SK-N-SH (cell line): Measurements from ENCODE around the gene RIMOC1. TPM values are rescaled to one million over a fixed set of nuclear protein-coding genes. Genes with fewer than 3 reads are reported as not detected.

Experiments
- CTCF ChIA-PET: fragments of 300-600, 350-600 bp; formaldehyde crosslinking; extraction: SDS; loops from one replicate; lab custom pipeline; 2021; lab: Yijun Ruan, JAX
- POLR2A ChIA-PET: fragments of 350-600 bp; sonication (Branson Sonifier 250); formaldehyde crosslinking; extraction: SDS; loops from one replicate; lab custom pipeline; 2020; ENCODE audit warnings: antibody characterized with exemption, inconsistent platforms; lab: Yijun Ruan, JAX
- DNase-seq: peaks from one replicate; pipeline ENCODE4 v3.0.0; 2012
- H2AFZ ChIP-seq: fragments of 200-600 bp; sonication (generic); 2 replicates; pipeline ENCODE4 v1.8.1; 2016; ENCODE audit warnings: antibody characterized with exemption, mild to moderate bottlenecking, low read depth
- H3F3A ChIP-seq: fragments of 200-600 bp; sonication (generic); replicated peaks from 2 replicates; pipeline ENCODE3; 2016; ENCODE audit warnings: antibody characterized with exemption, mild to moderate bottlenecking; ENCODE audit not compliant: insufficient read depth
- H3K27ac ChIP-seq, 2 experiments: fragments of 200-500 bp in 1 of 2; fragments of 200-600 bp in 1 of 2; sonication (Bioruptor generic) in 1 of 2; sonication (generic), shearing (Covaris generic) in 1 of 2; 2 replicates each; pipeline versions ENCODE4 v1.5.1 to v1.6.1; 2014 to 2016; ENCODE audit warnings: low read depth in 2 of 2, inconsistent platforms in 1 of 2, low read length in 1 of 2, mild to moderate bottlenecking in 1 of 2, mixed read lengths in 1 of 2
- H3K27me3 ChIP-seq: fragments of 200-600 bp; sonication (generic), shearing (Covaris generic); 2 replicates; pipeline ENCODE4 v1.6.1; 2016; ENCODE audit warnings: mixed run types; ENCODE audit not compliant: insufficient read depth
- H3K36me3 ChIP-seq, 2 experiments: fragments of 200-500 bp in 1 of 2; fragments of 200-600 bp in 1 of 2; sonication (Bioruptor generic) in 1 of 2; sonication (generic) in 1 of 2; replicated peaks in 1 of 2; 2 replicates each; pipeline versions ENCODE3 to v1.5.1; 2014 to 2016; ENCODE audit warnings: low read length in 1 of 2, mild to moderate bottlenecking in 1 of 2; ENCODE audit not compliant: insufficient read depth in 2 of 2, control insufficient read depth in 1 of 2
- H3K4me1 ChIP-seq, 2 experiments: fragments of 200-500 bp in 1 of 2; fragments of 200-600 bp in 1 of 2; sonication (Bioruptor generic) in 1 of 2; sonication (generic), shearing (Covaris generic) in 1 of 2; 2 replicates each; pipeline versions ENCODE4 v1.5.1 to v1.6.1; 2014 to 2016; ENCODE audit warnings: low read depth in 1 of 2, low read length in 1 of 2, mixed run types in 1 of 2; ENCODE audit not compliant: insufficient read depth in 2 of 2, control insufficient read depth in 1 of 2
- H3K4me2 ChIP-seq: fragments of 200-600 bp; sonication (generic), shearing (Covaris generic); 2 replicates; pipeline ENCODE4 v1.6.1; 2017; ENCODE audit warnings: mixed run types
- H3K4me3 ChIP-seq, 2 experiments: fragments of 200-500 bp in 1 of 2; fragments of 200-600 bp in 1 of 2; sonication (Bioruptor generic) in 1 of 2; sonication (generic), shearing (Covaris generic) in 1 of 2; 2 replicates each; pipeline versions ENCODE4 v1.5.1 to v1.8.1; 2014 to 2016; ENCODE audit warnings: low read depth in 2 of 2, inconsistent platforms in 1 of 2, low read length in 1 of 2, mild to moderate bottlenecking in 1 of 2, mixed read lengths in 1 of 2, moderate library complexity in 1 of 2
- H3K79me2 ChIP-seq: fragments of 200-600 bp; sonication (generic); 2 replicates; pipeline ENCODE4 v1.8.1; 2017; ENCODE audit warnings: mild to moderate bottlenecking; ENCODE audit not compliant: insufficient read depth
- H3K9ac ChIP-seq: fragments of 200-600 bp; sonication (generic); 2 replicates; pipeline ENCODE4 v1.6.1; 2017; ENCODE audit warnings: mixed run types
- H3K9me2 ChIP-seq: fragments of 200-600 bp; sonication (generic); 2 replicates; pipeline ENCODE4 v1.6.1; 2017; ENCODE audit warnings: mixed run types
- H3K9me3 ChIP-seq: fragments of 200-600 bp; sonication (generic); 2 replicates; pipeline ENCODE4 v1.6.1; 2017; ENCODE audit warnings: mixed run types, mild to moderate bottlenecking, moderate library complexity
- H4K20me1 ChIP-seq: fragments of 200-600 bp; sonication (generic); 2 replicates; pipeline ENCODE4 v1.6.1; 2017; ENCODE audit warnings: mild to moderate bottlenecking, mixed run types; ENCODE audit not compliant: insufficient read depth
- EP300 ChIP-seq, 2 experiments: IDR thresholded peaks; 2 replicates each; pipeline versions ENCODE4 v1.4.0 to v1.6.1; 2012; ENCODE audit warnings: borderline replicate concordance in 1 of 2, low read depth in 1 of 2, low read length in 1 of 2
- EZH2phosphoT487 ChIP-seq: fragments of 200-600 bp; sonication (generic); IDR thresholded peaks from 2 replicates; pipeline ENCODE4 v1.6.1; 2017; ENCODE audit warnings: low read depth, mixed run types, mild to moderate bottlenecking, antibody characterized with exemption, moderate library complexity, borderline replicate concordance
- FOSL2 ChIP-seq: IDR thresholded peaks from 2 replicates; pipeline ENCODE4 v1.4.0; 2012; ENCODE audit warnings: low read depth, mild to moderate bottlenecking, moderate library complexity, borderline replicate concordance
- FOXJ3 ChIP-seq: sonication (generic); formaldehyde crosslinking; IDR thresholded peaks from 2 replicates; pipeline ENCODE4 v1.5.1; 2020; ENCODE audit warnings: mild to moderate bottlenecking, missing genetic modification reagents
- GABPA ChIP-seq: IDR thresholded peaks from 2 replicates; pipeline ENCODE4 v1.4.0; 2012; ENCODE audit warnings: low read depth, mild to moderate bottlenecking
- GATA2 ChIP-seq: sonication (generic); formaldehyde crosslinking; IDR thresholded peaks from 2 replicates; pipeline ENCODE4 v1.5.0; 2020; ENCODE audit warnings: mild to moderate bottlenecking, missing genetic modification reagents
- IRF3 ChIP-seq: fragments of 150-350 bp; IDR thresholded peaks from 2 replicates; pipeline ENCODE4 v1.6.1; 2016; ENCODE audit warnings: mild to moderate bottlenecking, low read depth, low read length
- JUND ChIP-seq: IDR thresholded peaks from 2 replicates; pipeline ENCODE4 v1.4.0; 2012
- MEF2A ChIP-seq: IDR thresholded peaks from 2 replicates; pipeline ENCODE4 v1.4.0; 2012; ENCODE audit warnings: low read depth, borderline replicate concordance
- NRF1 ChIP-seq: IDR thresholded peaks from 2 replicates; pipeline ENCODE4 v1.6.1; 2012; ENCODE audit warnings: low read depth, mild to moderate bottlenecking, low read length
- PBX3 ChIP-seq: IDR thresholded peaks from 2 replicates; pipeline ENCODE4; 2012
- POLR2AphosphoS5 ChIP-seq: IDR thresholded peaks from 2 replicates; pipeline ENCODE4 v1.6.1; 2012; ENCODE audit warnings: low read depth, low read length
- RCOR1 ChIP-seq: fragments of 150-350 bp; IDR thresholded peaks from 2 replicates; pipeline ENCODE4 v1.6.1; 2017; ENCODE audit warnings: antibody characterized with exemption, low read length
- REST ChIP-seq: IDR thresholded peaks from 2 replicates; pipeline ENCODE4 v1.6.1; 2012; ENCODE audit warnings: mild to moderate bottlenecking, low read depth, low read length, moderate library complexity
- RFX5 ChIP-seq: IDR thresholded peaks from 2 replicates; pipeline ENCODE4 v1.6.1; 2012; ENCODE audit warnings: mild to moderate bottlenecking, improper control_type of control experiment, low read length
- RXRA ChIP-seq: IDR thresholded peaks from 2 replicates; pipeline ENCODE4 v1.4.0; 2012; ENCODE audit warnings: low read depth, mild to moderate bottlenecking, borderline replicate concordance
- SMC3 ChIP-seq: IDR thresholded peaks from 2 replicates; pipeline ENCODE4 v1.6.1; 2012; ENCODE audit warnings: low read depth, low read length, improper control_type of control experiment
- TAF1 ChIP-seq: IDR thresholded peaks from 2 replicates; pipeline ENCODE4 v1.6.1; 2012; ENCODE audit warnings: low read depth, mild to moderate bottlenecking, low read length, moderate library complexity, borderline replicate concordance
- TCF12 ChIP-seq: IDR thresholded peaks from 2 replicates; pipeline ENCODE4 v1.4.0; 2012
- USF1 ChIP-seq: IDR thresholded peaks from 2 replicates; pipeline ENCODE4 v1.4.0; 2012; ENCODE audit warnings: low read depth, borderline replicate concordance
- USF2 ChIP-seq: fragments of 150-350 bp; IDR thresholded peaks from 2 replicates; pipeline ENCODE4 v1.6.1; 2017; ENCODE audit warnings: antibody characterized with exemption, low read length, low read depth, borderline replicate concordance
- YY1 ChIP-seq: IDR thresholded peaks from 2 replicates; pipeline ENCODE4 v1.4.0; 2012; ENCODE audit warnings: low read depth, mild to moderate bottlenecking
- ZBTB33 ChIP-seq: IDR thresholded peaks from 2 replicates; pipeline ENCODE4 v1.4.0; 2012; ENCODE audit warnings: low read depth, borderline replicate concordance
- polyA plus RNA-seq, 3 experiments: library from polyadenylated mRNA; depleted of rRNA; stranded (reverse); fragments of >200 nt; gene quantifications; 2 replicates each; pipeline ENCODE4 v1.2.3, GENCODE V29; 2012

Gene RIMOC1
- polyA plus RNA-seq, 1 of the 3 experiments (the other 2 are of a cell fraction): 6.5 TPM

GRCh38 chr5:41883936-41884335 is 20.2 kb upstream of the RIMOC1 start (continued):
- TF ChIP-seq ZBTB33 (no peak), YY1 (no peak), GATA2 (no peak)
- TF ChIP-seq, all 33 proteins: peak for 0

- Histone ChIP-seq H3K4me2 (no peak overlapping the region), H2AFZ (no peak overlapping the region), H3K79me2 (no peaks in the 10 kb centered on the region), H3K27ac (no peak overlapping the region), H3F3A (no peaks in the 10 kb centered on the region), H3K9ac (no peak overlapping the region), H4K20me1 (no peaks in the 10 kb centered on the region)
- TF ChIP-seq IRF3 (no peak), RXRA (no peak), TAF1 (no peak), JUND (no peak), FOSL2 (no peak), TCF12 (no peak), NRF1 (no peak), REST (no peak), FOXJ3 (CRISPR knock-in tag) (no peak), EP300 (IDR thresholded peaks at IDR 0.05; ENCODE audit: borderline replicate concordance in 1 of 2, low read depth in 1 of 2, low read length in 1 of 2) (no peak), POLR2AphosphoS5 (no peak), SMC3 (no peak), PBX3 (no peak), USF1 (no peak), USF2 (no peak), GABPA (no peak), MEF2A (no peak), RFX5 (no peak), RCOR1 (no peak), EZH2phosphoT487 (no peak)
- TF ChIP-seq, all 33 proteins: peak for 0
- CTCF ChIA-PET: interaction anchor here (1.1 kb wide), 1 partner anchor 29 kb away, joined by 3 read pairs; no protein-coding TSS in a partner anchor
- Histone ChIP-seq H3K27me3 (no peaks in the 10 kb centered on the region), H3K4me1 (peaks cover 0 to 5% of the 10 kb centered on the region in 2 experiments; a peak in 1 of 4 replicates), H3K9me3 (no peaks in the 10 kb centered on the region), H3K9me2 (no peaks in the 10 kb centered on the region), H3K36me3 (no peaks in the 10 kb centered on the region), H3K4me3 (no peak overlapping the region)
- DNase-seq: no peak
- POLR2A ChIA-PET: no interaction called here
Measured at GRCh38 chr5:41885286-41885685, 18.9 kb upstream of the RIMOC1 start.
